RPMI7951 (cell line): ENCODE data around the gene C22orf23. TPM values are rescaled to one million over a fixed set of nuclear protein-coding genes. Genes with fewer than 3 reads are reported as not detected.
A peak's percentile ranks its signal among the peaks of the same experiment; 100 is the strongest.

ENCODE experiments used
- DNase-seq: peaks from one replicate; pipeline ENCODE4 v3.0.0-alpha.2; 2012; ENCODE audit warnings: low read depth
- total RNA-seq: library from RNA; depleted of rRNA; stranded (reverse); fragments of >200 nt; shearing (Covaris generic); gene quantifications from 2 replicates; pipeline ENCODE4 v1.2.3, GENCODE V29; 2014; rRNA removed

The C22orf23 gene
- total RNA-seq, 1 experiment from 2014 or later: 0.12 TPM

- DNase-seq: peak; percentile 65
Observed at GRCh38 chr22:37898441-37899181, 54.8 kb downstream of the C22orf23 start.

- no peak for DNase-seq
Observed at GRCh38 chr22:37897807-37898206, 55.6 kb downstream of the C22orf23 start.

GRCh38 chr22:37896939-37897338 lies 56.5 kb downstream of the C22orf23 start:
- no peak for DNase-seq

GRCh38 chr22:37896181-37896592 lies 57.2 kb downstream of the C22orf23 start:
- no peak for DNase-seq

GRCh38 chr22:37894939-37895670 lies 58.3 kb downstream of the C22orf23 start:
- no peak for DNase-seq

GRCh38 chr22:37893583-37893983 lies 59.8 kb downstream of the C22orf23 start:
- no peak for DNase-seq

Other genes with a start within 250 kb of the C22orf23 start
- 15.1 and 24.4 TPM in 2 replicates for gene GCAT, start 145.7 kb downstream of the C22orf23 start, total RNA-seq
- gene GALR3, start 130.2 kb downstream of the C22orf23 start, total RNA-seq: not detected in 2 replicates
- 26.0 and 26.8 TPM in 2 replicates for gene ANKRD54, start 109.3 kb downstream of the C22orf23 start, total RNA-seq
- 299 and 374 TPM in 2 replicates for gene EIF3L, start 104.2 kb downstream of the C22orf23 start, total RNA-seq
- gene MICALL1, start 47.3 kb downstream of the C22orf23 start, total RNA-seq: 8.4 and 12.8 TPM in 2 replicates
- gene POLR2F, start 98 bp upstream of the C22orf23 start, total RNA-seq: 107 and 123 TPM in 2 replicates
- 3.0 and 3.2 TPM in 2 replicates for gene SOX10, start 31.0 kb upstream of the C22orf23 start, total RNA-seq
- 6.5 and 12.7 TPM in 2 replicates for gene PICK1, start 103.8 kb upstream of the C22orf23 start, total RNA-seq
- gene SLC16A8, start 130.6 kb upstream of the C22orf23 start, total RNA-seq: not detected in 2 replicates
- gene BAIAP2L2, start 157.1 kb upstream of the C22orf23 start, total RNA-seq: 5.0 and 9.7 TPM in 2 replicates
- 3.7 and 6.8 TPM in 2 replicates for gene PLA2G6, start 228.2 kb upstream of the C22orf23 start, total RNA-seq
- gene MAFF, start 248.4 kb upstream of the C22orf23 start, total RNA-seq: 6.4 and 9.1 TPM in 2 replicates